Hepatocyte (in vitro differentiated cells): Measurements from ENCODE around the gene SETD3. TPM values are rescaled to one million over a fixed set of nuclear protein-coding genes. Genes with fewer than 3 reads are reported as not detected.

Experiments
- DNase-seq: peaks from one replicate; pipeline ENCODE4 v3.0.0-alpha.2; 2016; ENCODE audit warnings: low spot score
- H2AFZ ChIP-seq: fragments of 200-600 bp; sonication (generic); 2 replicates; pipeline ENCODE4 v1.6.0; 2016; ENCODE audit warnings: antibody characterized with exemption, mild to moderate bottlenecking
- H3K27ac ChIP-seq: fragments of 200-600 bp; sonication (generic); 2 replicates; pipeline ENCODE4 v1.5.1; 2016; ENCODE audit warnings: mild to moderate bottlenecking
- H3K27me3 ChIP-seq: fragments of 200-600 bp; sonication (generic); 2 replicates; pipeline ENCODE4 v1.6.1; 2016
- H3K36me3 ChIP-seq: fragments of 200-600 bp; sonication (generic); replicated peaks from 2 replicates; pipeline ENCODE4 v1.5.1; 2016; ENCODE audit warnings: low read depth; ENCODE audit not compliant: insufficient read depth
- H3K4me1 ChIP-seq: fragments of 200-600 bp; sonication (generic); 2 replicates; pipeline ENCODE4 v1.5.1; 2016; ENCODE audit warnings: mild to moderate bottlenecking, moderate library complexity; ENCODE audit not compliant: insufficient read depth
- H3K4me2 ChIP-seq: fragments of 200-600 bp; sonication (generic); 2 replicates; pipeline ENCODE4 v1.6.0; 2016
- H3K4me3 ChIP-seq: fragments of 200-600 bp; sonication (generic); 2 replicates; pipeline ENCODE4 v1.5.1; 2016; ENCODE audit warnings: mild to moderate bottlenecking
- H3K79me2 ChIP-seq: fragments of 200-600 bp; sonication (generic); 2 replicates; pipeline ENCODE4 v1.6.0; 2017; ENCODE audit warnings: mild to moderate bottlenecking
- H3K9me2 ChIP-seq: fragments of 200-600 bp; sonication (generic); replicated peaks from 2 replicates; pipeline ENCODE4 v1.6.0; 2017; ENCODE audit warnings: mild to moderate bottlenecking; ENCODE audit not compliant: insufficient read depth
- H3K9me3 ChIP-seq: fragments of 200-600 bp; sonication (generic); 2 replicates; pipeline ENCODE4 v1.5.1; 2016; ENCODE audit warnings: low read depth, mild to moderate bottlenecking
- H4K20me1 ChIP-seq: fragments of 200-600 bp; sonication (generic); 2 replicates; pipeline ENCODE4 v1.6.0; 2016; ENCODE audit warnings: mild to moderate bottlenecking; ENCODE audit not compliant: insufficient read depth, poor library complexity, severe bottlenecking
- EZH2 ChIP-seq: fragments of 200-600 bp; sonication (generic); IDR thresholded peaks from 2 replicates; pipeline ENCODE4 v1.6.1; 2016; ENCODE audit warnings: antibody characterized with exemption, mild to moderate bottlenecking, borderline replicate concordance
- EZH2phosphoT487 ChIP-seq: fragments of 200-600 bp; sonication (generic); IDR thresholded peaks from one replicate; pipeline ENCODE4 v1.6.1; 2018; ENCODE audit warnings: antibody characterized with exemption, mild to moderate bottlenecking, low read depth, moderate library complexity; ENCODE audit not compliant: unreplicated experiment, severe bottlenecking
- WGBS: methylation state at CpG from one replicate; pipeline ENCODE4 v1.1.6; 2016; ENCODE audit warnings: low lambda C conversion rate; ENCODE audit errors: missing lambda C conversion rate; 5-methylcytosine and 5-hydroxymethylcytosine counted together
- polyA plus RNA-seq: library from polyadenylated mRNA; unstranded; fragments of >200 nt; fragmentation: Nextera tagmentation; extraction: Ambion mirVana; gene quantifications from 2 replicates; pipeline ENCODE4 v1.2.1, GENCODE V29; 2016
- total RNA-seq: library from RNA; depleted of rRNA; stranded (reverse); fragments of >200 nt; gene quantifications from 2 replicates; pipeline ENCODE4 v1.2.3, GENCODE V29; 2014
- TF ChIP-seq, protein P1 (sequence below): fragments of 200-600 bp; sonication (generic); IDR thresholded peaks from 2 replicates; pipeline ENCODE4 v1.5.1; 2016; ENCODE audit warnings: antibody characterized with exemption, mild to moderate bottlenecking; ENCODE audit not compliant: poor library complexity

SETD3 gene
- total and polyA plus RNA-seq, 2 experiments from 2014 or later: 43.6 to 60.2 TPM

DNA sequence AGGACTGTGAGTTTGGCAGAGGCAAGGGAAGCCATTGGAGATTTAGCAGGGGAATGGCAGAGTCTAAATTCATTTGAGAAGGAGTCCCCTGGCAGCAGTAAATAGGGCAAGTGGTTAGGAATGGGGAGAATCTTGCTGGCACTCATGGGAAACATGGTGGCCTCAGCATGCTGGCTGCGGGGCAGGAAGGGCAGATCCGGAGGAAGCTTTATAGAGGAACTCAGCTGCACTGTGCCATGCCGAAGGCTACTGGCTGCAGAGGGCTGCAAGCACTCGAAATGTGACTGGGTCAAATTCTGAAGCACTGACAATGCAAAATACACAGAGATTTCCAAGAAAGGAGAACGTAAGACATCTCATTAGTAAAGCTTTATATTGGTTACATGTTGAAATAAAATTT is 24.4 kb upstream of the SETD3 start:
- Histone ChIP-seq H3K9me2 (no peaks in the 10 kb centered on the region), H3K4me2 (no peak overlapping the region), H3K4me1 (no peaks in the 10 kb centered on the region), H3K27ac (no peak overlapping the region), H4K20me1 (no peaks in the 10 kb centered on the region), H3K4me3 (no peak overlapping the region), H3K27me3 (no peaks in the 10 kb centered on the region), H3K79me2 (no peaks in the 10 kb centered on the region), H2AFZ (no peak overlapping the region), H3K36me3 (no peaks in the 10 kb centered on the region), H3K9me3 (no peaks in the 10 kb centered on the region)
- TF ChIP-seq EZH2: no peak
- TF ChIP-seq EZH2phosphoT487: no peak
- TF ChIP-seq, protein P1, sequence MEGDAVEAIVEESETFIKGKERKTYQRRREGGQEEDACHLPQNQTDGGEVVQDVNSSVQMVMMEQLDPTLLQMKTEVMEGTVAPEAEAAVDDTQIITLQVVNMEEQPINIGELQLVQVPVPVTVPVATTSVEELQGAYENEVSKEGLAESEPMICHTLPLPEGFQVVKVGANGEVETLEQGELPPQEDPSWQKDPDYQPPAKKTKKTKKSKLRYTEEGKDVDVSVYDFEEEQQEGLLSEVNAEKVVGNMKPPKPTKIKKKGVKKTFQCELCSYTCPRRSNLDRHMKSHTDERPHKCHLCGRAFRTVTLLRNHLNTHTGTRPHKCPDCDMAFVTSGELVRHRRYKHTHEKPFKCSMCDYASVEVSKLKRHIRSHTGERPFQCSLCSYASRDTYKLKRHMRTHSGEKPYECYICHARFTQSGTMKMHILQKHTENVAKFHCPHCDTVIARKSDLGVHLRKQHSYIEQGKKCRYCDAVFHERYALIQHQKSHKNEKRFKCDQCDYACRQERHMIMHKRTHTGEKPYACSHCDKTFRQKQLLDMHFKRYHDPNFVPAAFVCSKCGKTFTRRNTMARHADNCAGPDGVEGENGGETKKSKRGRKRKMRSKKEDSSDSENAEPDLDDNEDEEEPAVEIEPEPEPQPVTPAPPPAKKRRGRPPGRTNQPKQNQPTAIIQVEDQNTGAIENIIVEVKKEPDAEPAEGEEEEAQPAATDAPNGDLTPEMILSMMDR: no peak
- 88% methylated on average over 5 of the region's 5 CpGs for WGBS
- DNase-seq: no peak

DNA sequence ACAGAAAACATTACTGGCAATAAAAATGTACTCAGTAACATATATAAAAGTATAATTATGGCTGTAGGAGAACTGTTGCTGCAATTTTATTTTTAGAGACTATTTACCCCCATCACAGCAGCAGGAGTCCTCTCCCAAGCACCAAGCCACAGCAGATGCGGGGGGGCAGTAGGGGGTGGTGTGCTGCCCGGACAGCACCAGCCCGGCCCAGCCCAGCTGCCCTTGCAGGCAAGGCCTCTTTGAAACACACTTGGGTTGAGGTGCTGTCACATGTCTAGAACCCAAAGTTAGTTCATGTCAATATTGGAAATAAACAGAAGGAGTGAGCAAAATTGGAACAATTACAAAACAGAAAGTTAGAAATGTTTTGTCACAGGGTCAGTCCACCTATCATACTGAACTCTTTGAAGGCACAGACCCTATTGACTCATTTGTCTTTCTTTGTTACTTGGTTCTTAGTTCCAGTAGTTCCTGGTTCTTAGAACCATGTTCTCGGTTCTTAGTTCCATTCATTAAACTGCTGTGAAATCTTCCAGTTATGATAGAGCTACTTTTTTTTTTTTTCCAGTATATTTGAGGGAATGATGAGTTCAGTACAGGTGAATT is 23.3 kb upstream of the SETD3 start:
- DNase-seq: no peak
- Histone ChIP-seq H3K9me3 (no peaks in the 10 kb centered on the region), H4K20me1 (no peaks in the 10 kb centered on the region), H2AFZ (no peak overlapping the region), H3K4me2 (no peak overlapping the region), H3K27ac (no peak overlapping the region), H3K9me2 (no peaks in the 10 kb centered on the region), H3K27me3 (no peaks in the 10 kb centered on the region), H3K4me3 (no peak overlapping the region), H3K79me2 (no peaks in the 10 kb centered on the region), H3K4me1 (no peaks in the 10 kb centered on the region), H3K36me3 (no peaks in the 10 kb centered on the region)
- WGBS: 82% methylated on average over 4 of the region's 4 CpGs
- TF ChIP-seq, protein P1: no peak
- no peak for TF ChIP-seq EZH2phosphoT487
- TF ChIP-seq EZH2: no peak

DNA sequence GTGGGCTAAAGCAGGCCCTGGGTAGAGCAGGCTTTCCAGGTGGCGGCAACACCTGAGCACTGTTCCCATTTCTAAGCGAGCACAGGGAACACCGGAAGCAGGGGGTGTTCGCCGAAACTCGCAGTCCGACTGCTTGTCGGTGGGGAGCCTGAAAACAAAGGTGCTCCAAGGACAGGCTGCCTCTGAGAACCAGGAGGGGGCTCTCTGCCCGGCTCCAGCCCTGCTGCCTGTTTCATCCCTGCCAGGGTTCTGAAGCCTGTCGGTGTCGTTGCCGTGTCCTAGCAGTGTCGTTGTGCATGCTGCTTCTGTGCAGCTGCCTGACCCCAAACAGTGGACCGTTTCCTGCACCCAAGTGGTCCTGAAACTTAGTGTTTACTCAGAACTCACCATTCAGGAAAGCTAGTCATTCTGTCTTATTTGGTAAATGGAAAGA is 22.3 kb upstream of the SETD3 start:
- Histone ChIP-seq H3K4me2 (no peak overlapping the region), H3K27ac (no peak overlapping the region), H3K4me1 (no peaks in the 10 kb centered on the region), H3K9me2 (no peaks in the 10 kb centered on the region), H3K9me3 (no peaks in the 10 kb centered on the region), H2AFZ (no peak overlapping the region), H4K20me1 (no peaks in the 10 kb centered on the region), H3K36me3 (no peaks in the 10 kb centered on the region), H3K79me2 (peaks cover 2% of the 10 kb centered on the region), H3K4me3 (no peak overlapping the region), H3K27me3 (no peaks in the 10 kb centered on the region)
- no peak for DNase-seq
- TF ChIP-seq, protein P1: no peak
- no peak for TF ChIP-seq EZH2
- TF ChIP-seq EZH2phosphoT487: no peak
- 86% methylated on average over 14 of the region's 14 CpGs for WGBS
